GM21723 (cell line): Measurements from ENCODE around the gene FXYD6.

Source experiments
- ATAC-seq: cut with Tn5 transposase; IDR thresholded peaks from one replicate; pipeline ENCODE4 v1.9.1; 2021; ENCODE audit warnings: mild to moderate bottlenecking, moderate library complexity; ENCODE audit not compliant: unreplicated experiment

The FXYD6 gene

GRCh38 chr11:117910941-117911655 is 34.6 kb upstream of the FXYD6 start:
- no peak for ATAC-seq

DNA sequence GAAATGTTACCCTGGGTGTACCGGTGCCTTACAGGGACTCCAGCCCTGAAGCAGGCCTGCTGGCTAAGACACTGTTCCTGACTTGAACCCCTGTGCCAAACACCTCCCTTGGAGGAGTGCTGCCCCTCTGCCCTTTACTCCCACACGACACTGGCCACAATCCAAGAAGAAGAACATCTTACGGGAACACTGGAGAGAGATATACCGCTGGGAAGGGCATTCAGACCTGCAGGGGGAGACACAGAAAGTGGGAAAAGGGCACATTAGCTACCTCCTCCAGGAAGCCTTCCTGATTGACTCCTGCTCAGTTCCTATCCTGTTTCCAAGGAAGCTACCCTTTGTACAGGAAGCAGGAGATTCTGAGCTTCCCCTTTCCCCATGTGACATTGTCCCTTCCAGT is 34.1 kb upstream of the FXYD6 start:
- no peak for ATAC-seq

GRCh38 chr11:117909611-117910382 is 33.3 kb upstream of the FXYD6 start:
- ATAC-seq, result no peak

- ATAC-seq, result no peak
Observed at GRCh38 chr11:117908959-117909610, 32.6 kb upstream of the FXYD6 start.

DNA sequence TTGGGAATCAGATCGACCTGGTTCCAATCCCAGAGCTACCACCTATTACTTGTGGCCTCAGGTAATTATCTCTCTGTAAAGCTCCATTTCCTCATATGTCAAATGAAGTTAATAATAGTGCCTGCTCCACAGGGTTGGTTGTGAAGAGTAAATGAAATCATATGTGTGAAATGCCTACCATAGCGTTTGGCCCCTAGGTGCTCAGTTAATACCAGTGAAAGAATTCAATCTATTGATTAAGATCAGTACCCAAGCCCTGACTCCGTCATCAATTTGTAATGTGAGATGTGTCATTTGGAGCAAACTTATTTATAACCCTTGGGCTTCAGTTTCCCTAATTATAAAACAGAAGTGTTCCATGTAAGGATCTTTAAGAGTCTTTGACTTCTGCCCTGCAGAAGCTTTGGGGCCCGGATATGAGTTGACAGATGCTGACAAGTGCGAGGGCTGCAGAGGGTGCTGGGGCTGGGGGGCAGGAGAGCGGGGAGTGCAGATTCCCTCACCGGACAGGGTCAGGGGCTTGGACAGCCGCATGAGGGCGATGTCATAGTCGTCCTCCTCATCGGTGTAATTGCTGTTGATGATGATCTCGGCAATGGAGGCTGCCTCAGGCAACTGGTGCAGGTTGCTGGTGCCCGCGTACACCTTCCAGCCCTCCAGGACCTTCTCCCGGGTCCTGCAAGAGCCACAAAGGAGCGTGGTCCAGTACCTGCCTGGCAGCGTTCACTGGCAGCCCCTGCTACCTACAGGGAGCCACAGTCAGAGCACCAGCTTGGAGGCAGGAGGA is 31.8 kb upstream of the FXYD6 start:
- ATAC-seq, result no peak

- ATAC-seq, result no peak
Observed at GRCh38 chr11:117907276-117908108, 31.0 kb upstream of the FXYD6 start.

- ATAC-seq, result no peak
Observed at GRCh38 chr11:117906710-117907109, 30.3 kb upstream of the FXYD6 start.

- ATAC-seq, result no peak
Observed at GRCh38 chr11:117906126-117906525, 29.7 kb upstream of the FXYD6 start.

DNA sequence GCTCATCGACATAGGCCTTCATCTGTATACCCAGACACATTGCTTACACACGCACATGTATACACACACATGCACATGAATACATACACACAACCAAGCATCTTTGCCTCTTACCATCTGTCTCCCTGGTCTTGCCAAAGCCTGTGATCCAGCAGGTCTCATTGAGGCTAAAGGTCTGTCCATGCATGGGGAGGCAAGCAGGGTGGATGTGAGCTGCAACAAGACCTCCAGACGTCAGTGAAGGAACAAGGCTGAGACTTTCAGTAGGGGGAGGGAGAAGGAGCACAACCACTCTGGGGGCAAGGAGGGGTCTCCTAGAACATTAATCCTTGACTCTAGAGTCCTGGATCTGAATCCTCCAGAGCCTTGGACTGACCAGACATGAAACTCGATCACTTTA is 29.1 kb upstream of the FXYD6 start:
- no peak for ATAC-seq

GRCh38 chr11:117903505-117904382 is 27.3 kb upstream of the FXYD6 start:
- ATAC-seq, result no peak

- ATAC-seq, result no peak
Observed at GRCh38 chr11:117902001-117902845, 25.8 kb upstream of the FXYD6 start.

DNA sequence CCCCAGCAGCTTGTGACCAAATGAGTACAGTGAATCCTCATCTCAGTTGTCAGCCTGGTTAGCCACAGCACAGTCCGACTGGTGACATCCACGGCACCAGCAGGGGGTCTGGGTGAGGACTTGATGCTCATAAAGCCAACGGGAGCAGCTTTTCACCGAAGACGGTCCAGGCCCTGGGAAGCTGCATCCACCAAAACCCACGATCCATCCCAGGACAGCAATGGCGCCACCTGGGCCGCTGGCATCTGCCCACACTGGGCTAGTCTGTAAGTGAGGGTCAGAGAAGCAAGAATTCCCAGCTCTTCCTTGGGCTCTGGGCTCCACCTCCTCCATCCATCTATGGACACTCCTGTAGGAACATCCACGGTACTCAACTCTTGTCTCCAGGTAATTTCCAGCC is 25.1 kb upstream of the FXYD6 start:
- no peak for ATAC-seq

- ATAC-seq, result no peak
Observed at GRCh38 chr11:117900720-117901440, 24.4 kb upstream of the FXYD6 start.

GRCh38 chr11:117900121-117900648 is 23.7 kb upstream of the FXYD6 start:
- ATAC-seq, result no peak

DNA sequence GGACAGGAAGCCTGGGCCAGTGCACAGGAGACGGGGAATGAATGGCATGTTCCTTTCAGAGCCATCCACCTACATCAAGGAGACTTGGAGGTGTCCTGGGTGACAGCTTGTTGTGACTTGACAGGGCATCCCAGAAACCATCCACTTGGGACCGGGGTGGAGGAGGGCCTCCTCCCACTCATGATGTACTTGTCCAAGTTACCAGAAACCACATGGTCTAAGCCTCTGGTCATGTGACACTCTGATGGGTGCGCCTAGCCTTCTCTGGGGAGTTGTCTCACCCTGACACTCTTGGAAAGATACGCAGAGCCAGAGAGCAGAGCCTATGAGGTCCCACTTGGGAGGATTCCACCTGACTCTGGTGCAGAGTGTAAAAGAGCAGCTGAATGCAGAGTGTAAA is 21.6 kb upstream of the FXYD6 start:
- ATAC-seq, result no peak

- ATAC-seq, result no peak
Observed at GRCh38 chr11:117892651-117893050, 16.2 kb upstream of the FXYD6 start.

DNA sequence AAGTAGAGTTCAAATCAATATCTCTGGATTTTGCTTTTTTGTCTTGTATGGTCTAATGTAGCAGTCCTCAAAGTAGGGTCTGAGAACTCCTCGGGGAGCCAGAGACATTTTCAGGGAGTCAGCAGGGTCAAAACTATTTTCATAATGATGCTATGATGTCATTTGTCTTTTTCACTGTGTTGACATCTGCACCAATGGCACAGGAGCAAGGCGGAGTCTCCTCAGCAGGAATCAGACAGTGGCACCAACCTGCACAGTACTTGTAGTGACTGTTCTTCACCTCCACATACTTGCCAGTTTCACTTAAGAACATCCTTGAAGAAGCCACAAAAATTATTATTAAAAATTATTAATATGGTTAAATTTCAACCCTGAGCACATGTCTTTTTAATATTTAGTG is 14.9 kb upstream of the FXYD6 start:
- no peak for ATAC-seq
